ENCODE results near the gene PLXNA4. TPM values are rescaled to one million over a fixed set of nuclear protein-coding genes. Genes with fewer than 3 reads are reported as not detected.

PLXNA4 gene
- total RNA-seq, 1 donor from 2014 or later: 103 TPM

DNA sequence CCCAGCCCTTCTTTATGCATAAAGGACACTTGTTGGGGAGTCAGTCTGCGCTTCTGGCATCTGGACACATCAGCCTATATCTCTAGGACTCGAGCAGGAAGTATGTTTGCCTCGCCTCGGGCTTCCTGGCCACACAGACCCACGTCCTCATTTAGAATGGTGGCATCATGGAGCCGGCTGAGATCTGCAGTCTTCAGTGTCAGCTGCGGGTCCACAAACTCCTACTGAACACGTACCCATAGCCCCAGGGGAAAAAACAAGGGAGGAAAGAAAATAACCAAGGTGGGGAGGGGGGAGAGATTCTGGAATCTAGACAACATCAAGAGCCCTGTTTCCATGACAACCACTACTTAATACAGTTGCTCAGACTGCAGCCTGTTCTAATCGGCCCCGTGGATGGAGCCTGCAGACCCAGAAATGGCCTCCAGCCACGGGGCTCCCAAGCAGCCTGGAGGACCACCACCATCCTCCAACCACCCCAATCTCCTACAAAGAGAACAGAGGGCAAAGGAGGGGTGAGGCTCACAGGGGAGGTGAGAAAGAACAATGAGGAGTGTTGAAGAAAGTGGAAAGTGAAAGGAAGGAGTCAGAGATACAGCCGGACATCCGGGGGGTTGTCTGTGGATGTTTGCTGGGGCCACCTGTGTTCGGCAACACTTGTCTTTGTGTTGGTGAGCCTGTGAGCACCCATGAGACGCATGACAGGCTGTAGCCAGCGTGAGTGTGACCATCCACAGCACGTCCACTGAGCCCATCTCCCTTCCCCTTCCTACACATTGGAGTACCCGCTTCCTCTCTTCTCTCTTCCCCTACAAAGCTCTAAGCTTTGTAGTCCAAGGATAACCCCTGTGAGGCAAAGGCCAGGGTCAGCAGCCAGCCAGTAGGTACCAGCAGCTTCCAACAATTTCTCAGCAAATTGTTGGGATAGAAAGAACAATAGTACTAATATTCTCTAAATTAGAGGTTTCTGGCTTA lies 141.0 kb downstream of the PLXNA4 start:
- no peak for DNase-seq

DNA sequence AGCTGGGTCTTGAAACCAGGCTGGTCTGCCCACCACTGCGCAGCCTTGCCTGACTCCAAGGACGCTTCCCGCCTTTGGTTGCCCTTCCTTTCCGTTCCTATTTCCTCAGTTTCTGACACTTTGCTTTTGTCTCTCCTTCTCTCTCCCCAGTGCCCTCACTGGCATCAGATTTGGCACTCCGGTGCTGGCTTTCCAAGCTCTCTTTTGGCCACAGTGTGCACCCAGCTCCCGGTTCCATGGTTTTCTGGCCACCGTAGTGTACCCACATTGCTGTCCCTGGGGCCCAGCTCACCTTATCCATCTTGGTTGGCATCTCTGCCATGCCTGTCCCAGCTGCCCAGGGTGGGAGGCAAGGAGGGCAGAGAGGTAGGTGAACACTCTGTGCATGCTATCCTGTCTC lies 142.2 kb downstream of the PLXNA4 start:
- DNase-seq: no peak

- DNase-seq: no peak
These were observed 143.0 kb downstream of the PLXNA4 start for GRCh38 chr7:132433301-132433700.

DNA sequence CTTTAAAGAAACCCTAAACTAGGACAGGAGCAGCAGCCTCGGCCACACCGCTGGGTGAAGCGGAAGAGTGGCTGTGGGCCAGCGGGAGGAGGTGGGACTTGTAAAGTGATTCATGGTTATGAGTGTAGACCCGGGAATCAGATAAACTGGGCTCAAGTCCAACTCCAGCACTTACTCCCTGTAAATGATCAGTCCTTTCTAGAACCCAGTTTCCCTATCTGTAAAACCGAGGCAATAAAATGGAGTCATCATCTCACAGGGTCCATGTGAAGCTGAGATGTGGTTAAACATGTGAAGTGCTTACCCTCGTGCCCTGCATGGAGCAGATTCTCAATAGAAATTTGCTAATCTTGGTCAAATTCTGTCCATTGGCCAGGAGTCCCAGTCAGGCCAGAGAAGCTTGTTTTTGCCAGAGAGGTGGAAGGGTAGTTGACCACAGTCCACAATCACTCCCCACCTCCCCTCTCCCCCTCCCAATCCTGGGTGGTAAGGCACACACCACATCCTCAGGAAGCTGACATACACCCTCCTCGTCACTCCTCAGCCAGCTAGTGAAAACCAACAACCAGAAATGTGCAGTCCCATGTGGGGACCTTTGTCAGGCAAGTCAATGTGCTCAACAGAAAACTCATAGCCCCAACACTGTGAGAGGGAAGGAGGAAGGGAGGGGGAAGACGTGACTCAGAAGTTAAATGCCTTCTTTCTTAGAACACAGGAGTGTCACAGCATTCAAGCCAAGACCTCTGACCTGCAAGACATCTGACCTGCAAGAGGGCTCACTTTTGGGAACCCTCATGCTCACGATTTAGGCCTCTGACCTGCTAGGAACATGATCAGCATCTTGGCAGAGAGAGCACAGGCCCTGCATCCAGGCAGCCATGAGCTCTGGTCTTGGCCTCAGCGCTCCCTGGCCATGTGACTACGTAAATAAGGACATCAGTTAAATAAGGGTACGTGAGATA lies 145.1 kb downstream of the PLXNA4 start:
- DNase-seq: peak; percentile 63

GRCh38 chr7:132430041-132430855 lies 146.0 kb downstream of the PLXNA4 start:
- DNase-seq: no peak

DNA sequence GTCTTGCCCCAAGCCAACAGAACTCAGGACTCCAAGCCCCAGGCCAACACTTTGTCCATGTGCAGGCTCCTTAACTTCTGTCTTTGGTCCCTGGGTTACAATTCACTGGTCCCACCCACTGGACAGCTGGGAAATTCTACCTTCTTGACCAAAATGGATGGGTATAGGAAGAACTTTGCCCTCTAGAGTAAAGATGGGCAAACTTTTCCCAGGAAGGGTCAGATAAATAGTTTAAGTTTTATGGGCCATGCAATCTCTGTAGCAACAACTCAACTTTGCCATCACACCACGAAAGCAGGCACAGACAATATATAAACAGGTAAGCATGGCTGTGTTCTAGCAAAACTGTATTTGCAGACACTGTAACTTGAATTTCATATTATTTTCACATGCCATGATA lies 147.1 kb downstream of the PLXNA4 start:
- DNase-seq: no peak

- no peak for DNase-seq
These were observed 147.9 kb downstream of the PLXNA4 start for GRCh38 chr7:132428247-132428919.

DNA sequence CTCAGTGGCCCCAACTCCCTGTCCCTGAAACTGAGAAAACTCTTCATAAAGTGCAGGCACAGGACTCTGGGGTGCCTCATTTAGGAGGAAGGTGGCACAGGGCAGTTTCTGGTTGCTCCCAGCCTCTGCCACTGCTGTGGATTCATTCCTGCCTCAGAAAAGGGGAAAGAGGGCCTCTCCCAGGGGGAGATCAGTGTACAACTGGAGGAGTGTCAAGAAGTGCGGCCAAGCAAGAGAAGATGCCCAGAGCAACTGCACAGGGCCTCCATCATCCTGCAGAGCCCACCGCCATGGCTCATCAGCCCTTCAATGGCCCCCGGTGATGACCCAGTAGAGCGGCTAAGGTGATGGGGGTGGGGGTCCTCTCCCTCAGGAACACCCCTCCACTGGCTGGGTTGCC lies 150.3 kb downstream of the PLXNA4 start:
- no peak for DNase-seq

DNA sequence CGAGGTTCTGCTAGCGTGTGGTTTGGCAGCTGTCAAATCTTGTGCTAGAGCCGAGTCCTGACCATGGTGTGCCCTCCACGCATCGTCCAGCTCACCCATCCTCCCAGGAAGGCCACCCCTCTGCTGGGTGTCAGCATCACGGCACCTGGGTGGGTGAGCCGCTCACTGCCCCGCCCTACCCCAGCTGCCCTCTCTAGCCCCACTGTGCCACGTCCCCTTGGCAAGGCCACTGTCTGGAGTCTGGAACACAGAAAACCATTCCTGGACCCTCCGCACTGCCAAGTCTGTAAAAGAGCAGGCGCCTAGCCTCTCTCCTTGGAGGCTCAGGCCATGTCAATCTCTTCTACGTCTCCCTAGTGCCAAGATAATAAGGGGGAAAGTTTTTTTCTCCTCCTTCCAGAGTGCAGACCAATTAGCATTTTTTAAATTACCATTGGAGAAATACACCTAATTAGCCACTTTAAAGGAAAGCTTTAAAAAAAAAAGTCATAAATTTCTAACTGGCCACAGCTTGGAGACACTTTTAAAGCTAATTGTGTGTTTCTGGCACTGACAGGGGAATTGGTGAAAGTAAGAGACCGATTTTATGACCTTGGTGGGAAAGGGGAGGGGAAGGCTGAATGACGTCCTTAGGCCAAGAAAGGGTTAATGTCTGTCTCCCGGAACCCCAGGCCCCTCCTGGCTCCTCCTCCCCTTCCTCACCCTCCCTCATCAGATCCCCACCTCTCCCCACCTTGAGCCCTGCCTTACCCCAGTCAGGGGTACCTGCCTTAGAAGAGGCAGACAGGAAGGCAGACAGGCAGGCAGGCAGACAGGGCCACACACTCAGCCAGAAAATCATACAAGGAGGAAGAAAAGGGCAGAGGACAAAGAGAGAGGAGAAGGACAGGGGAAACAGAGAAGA lies 151.2 kb downstream of the PLXNA4 start:
- no peak for DNase-seq

DNA sequence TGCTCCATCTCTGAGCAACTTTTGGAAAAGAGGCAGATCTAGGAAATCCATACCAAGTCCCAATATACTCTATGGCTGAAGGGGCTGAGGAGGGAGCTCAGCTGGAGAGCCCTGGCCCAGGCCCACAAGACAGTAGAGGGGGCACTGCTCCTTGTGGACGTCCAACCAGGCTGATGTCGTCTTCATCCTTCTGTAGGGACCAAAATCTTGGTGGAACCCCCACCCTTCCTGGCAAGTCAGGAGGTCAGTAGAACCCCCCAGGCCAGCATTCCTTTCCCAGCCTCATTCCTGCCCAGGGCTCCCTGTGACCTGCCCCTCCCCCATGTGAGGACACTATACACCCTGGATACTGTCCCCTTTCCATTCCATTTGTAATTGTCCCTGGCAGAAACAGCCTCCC lies 152.0 kb downstream of the PLXNA4 start:
- DNase-seq: no peak

DNA sequence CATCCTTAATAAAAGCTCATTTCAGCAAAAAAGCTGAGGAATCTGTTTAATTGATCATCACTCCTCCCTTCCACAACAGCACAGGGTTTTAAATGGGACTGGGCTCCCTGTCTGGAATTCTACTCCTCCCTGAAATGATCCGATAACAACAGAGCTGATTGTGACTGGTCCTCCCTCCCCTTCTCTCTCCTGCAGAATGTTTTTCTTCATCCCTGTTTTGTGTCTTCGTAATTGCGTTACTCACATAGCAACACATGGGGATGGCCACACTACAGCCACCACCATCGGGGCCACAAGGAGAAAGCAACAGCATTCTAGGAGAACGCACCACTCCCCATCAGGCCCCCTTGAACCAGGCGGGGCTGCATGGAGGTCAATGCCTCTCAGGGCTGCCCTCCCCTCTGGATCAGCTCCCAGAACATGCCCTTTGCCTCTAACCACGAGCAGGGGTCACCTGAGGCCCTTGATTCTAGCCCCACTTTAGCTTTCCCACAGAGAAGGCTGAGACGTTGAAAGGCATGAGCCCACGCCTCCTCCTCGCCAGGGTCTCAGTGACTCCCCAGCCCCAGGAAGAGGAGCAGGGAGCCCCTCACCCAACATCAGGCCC lies 152.6 kb downstream of the PLXNA4 start:
- DNase-seq: no peak

GRCh38 chr7:132422502-132423111 lies 153.7 kb downstream of the PLXNA4 start:
- DNase-seq: no peak

DNA sequence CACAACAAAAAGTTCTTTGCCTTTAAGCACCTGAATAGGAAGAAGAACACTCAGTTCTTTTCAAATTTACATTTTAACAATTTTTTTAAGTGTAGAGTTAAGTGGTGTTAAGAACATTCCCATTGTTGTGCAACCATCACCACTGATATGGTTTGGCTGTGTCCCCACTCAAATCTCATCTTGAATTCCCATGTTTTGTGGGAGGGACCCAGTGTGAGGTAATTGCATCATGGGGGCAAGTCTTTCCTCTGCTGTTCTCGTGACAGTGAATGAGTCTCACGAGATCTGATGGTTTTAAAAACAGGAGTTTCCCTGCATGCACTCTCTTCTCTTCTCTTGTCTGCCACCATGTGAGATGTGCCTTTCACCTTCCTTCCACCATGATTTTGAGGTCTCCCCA lies 155.7 kb downstream of the PLXNA4 start:
- no peak for DNase-seq

- no peak for DNase-seq
These were observed 156.7 kb downstream of the PLXNA4 start for GRCh38 chr7:132419542-132419941.

GRCh38 chr7:132418840-132419239 lies 157.4 kb downstream of the PLXNA4 start:
- no peak for DNase-seq

- DNase-seq: no peak
These were observed 159.0 kb downstream of the PLXNA4 start for GRCh38 chr7:132417103-132417906.

- DNase-seq: no peak
These were observed 159.9 kb downstream of the PLXNA4 start for GRCh38 chr7:132416395-132416794.

DNA sequence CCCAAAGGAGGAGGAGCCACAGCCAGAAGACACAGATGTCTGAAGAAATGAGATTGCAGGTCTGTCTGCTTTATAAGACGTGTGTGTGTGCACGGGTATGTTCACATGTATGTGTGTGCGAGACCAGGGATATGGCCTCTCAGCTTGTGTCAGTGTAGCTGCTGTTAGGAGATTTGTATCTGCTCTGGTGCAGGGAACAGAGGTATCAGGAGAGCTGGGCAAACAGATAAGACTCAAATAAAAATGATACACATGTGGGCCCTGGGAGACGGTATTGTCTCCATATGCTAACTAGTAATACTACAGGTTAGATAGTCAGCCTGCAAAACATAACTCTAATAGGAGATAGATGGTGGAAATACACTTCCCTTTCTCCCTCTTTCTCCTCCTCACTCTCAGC lies 161.0 kb downstream of the PLXNA4 start:
- DNase-seq: no peak

DNA sequence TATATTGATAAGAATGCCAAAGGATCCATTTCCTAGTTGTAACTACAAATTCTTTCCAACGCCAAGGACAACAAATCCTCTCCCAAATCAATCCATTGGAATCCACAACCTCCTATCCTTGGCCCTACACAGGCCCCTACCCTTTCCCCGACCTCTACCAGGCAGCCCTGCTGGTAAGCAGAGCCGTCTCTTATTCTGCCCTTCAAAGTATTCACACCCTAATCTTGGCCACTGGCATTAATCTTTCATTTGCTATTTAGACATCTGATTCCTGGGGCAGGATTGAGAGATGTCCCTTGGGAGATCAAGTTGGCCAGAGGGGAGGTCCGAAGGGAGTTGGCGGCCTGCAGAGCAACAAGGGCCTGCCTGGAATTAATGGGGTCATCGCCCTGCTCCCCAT lies 161.4 kb downstream of the PLXNA4 start:
- no peak for DNase-seq
